ENCODE measurements around the gene CCDC93.
"Not testable (repeated sequence)": the region's sequence is repeated elsewhere in the genome, so short reads cannot be mapped to it uniquely, and the experiment has no call there.

The CCDC93 gene

GRCh38 chr2:118045286-118045685 lies 31.4 kb upstream of the CCDC93 start:
- no peak for DNase-seq (ENCODE audit: low read depth)

GRCh38 chr2:118044854-118045253 lies 31.0 kb upstream of the CCDC93 start:
- no peak for DNase-seq (ENCODE audit: low read depth)

GRCh38 chr2:118044103-118044716 lies 30.3 kb upstream of the CCDC93 start:
- DNase-seq (ENCODE audit: low read depth): no peak

DNA sequence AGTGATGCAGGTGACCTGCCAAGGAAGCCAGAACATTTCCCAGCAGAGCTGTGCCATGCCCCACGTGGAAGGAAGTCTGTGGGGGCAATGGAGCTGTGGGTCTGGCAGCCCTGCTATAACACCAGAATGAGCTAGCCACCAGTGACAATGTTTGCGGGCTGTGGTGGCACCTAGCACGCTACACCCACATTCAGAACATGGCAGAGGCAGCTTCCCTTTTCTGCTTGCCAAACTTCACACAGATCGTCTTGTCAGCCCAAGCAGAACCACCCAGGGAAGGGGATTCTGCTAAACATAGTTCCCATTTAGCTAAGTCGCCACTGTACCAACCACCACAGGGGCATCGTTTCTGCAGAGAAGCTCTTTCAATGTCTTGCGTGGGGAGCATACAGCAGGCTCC lies 27.0 kb upstream of the CCDC93 start:
- no peak for DNase-seq (ENCODE audit: low read depth)

GRCh38 chr2:118032169-118033013 lies 18.5 kb upstream of the CCDC93 start:
- no peak for DNase-seq (ENCODE audit: low read depth)

- no peak for DNase-seq (ENCODE audit: low read depth)
These were observed 17.7 kb upstream of the CCDC93 start for GRCh38 chr2:118031566-118031965.

DNA sequence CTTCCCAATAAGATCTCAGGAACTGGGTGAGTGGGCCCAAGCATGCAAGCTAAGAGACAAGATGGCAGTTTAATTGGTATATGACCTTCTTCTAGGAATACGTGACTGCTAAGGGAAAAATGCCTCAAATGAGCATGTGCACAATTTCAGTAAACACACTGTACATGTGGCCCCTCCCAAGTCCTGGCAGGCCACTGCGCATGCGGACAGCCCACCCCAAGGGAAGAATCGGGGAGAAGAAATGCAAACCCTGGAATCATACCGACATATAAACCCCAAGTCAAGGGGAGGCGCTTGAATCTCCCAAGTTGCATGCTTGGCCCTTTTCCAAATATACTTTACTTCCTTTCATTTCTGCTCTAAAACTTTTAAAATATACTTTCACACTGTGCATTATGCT lies 15.2 kb upstream of the CCDC93 start:
- DNase-seq (ENCODE audit: low read depth): no peak

DNA sequence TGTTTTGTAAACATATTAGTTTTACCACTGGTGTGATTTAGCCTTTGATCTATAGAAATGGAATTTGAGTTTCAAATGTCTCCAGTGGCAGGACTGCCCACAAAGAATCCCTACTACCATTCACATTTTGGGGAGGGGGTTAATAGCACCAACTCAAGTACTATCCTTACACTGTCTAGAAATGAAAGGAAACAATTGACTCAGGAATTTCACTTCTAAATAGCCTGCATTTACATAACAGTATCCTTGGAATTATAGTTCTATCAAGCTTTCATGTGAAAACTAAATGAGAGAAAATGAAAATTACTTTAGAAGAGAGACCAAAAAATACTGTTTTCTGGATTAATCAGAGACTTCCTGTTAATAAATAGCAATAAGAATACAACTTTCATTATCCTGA lies 7.5 kb upstream of the CCDC93 start:
- no peak for DNase-seq (ENCODE audit: low read depth)

DNA sequence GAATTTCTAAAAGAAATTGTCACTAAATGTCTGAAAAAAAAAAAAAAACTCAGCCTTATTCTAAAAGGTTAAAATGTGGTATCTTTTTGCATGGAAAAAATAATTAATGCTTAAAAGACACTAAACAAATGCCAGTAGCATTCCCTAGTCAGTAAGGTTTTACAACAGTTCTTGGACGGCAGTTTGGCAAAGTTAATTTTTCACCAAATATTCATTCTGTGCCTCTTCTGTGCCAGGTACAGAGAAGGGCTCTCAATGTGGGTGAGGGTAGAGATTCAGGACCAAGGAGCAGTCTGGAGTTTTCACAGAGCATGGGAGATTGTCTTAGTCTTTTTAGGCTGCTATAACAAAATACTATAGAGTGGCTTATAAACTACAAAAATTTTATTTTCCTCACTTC lies 6.0 kb upstream of the CCDC93 start:
- DNase-seq (ENCODE audit: low read depth): no peak

GRCh38 chr2:118016911-118017310 lies 3.0 kb upstream of the CCDC93 start:
- DNase-seq (ENCODE audit: low read depth): no peak

DNA sequence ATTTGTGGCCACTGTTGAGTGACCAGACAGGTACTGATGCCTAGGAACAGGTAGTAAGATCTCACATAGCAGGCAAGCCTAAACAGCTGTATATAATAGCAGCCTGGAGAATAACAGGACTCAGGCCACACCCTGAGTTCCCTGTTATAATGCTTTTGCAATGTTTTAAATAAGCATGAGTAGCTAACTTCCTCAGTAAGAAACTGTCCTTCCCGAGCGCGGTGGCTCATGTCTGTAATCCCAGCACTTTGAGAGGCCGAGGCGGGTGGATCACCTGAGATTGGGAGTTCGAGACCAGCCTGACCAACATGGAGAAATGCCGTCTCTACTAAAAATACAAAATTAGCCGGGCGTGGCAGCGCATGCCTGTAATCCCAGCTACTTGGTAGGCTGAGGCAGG lies 1.9 kb upstream of the CCDC93 start:
- not testable (repeated sequence) for DNase-seq (ENCODE audit: low read depth)

DNA sequence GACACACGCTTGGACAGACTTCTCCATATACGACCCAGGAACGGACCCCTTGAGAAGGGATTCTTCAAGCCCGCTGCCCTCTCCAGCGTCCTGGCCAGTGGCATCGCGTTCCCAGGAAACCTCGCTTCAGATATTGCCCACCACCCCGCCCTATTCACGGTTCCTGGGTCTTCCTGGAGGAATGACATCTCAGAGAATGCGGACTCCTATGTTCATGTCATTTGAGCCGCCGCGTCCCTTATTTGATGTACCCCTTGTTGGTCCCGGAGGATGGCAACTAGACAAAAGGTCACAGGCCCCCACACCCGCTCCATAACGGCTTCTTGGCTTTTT lies 588 bp upstream of the CCDC93 start:
- DNase-seq (ENCODE audit: low read depth): no peak

DNA sequence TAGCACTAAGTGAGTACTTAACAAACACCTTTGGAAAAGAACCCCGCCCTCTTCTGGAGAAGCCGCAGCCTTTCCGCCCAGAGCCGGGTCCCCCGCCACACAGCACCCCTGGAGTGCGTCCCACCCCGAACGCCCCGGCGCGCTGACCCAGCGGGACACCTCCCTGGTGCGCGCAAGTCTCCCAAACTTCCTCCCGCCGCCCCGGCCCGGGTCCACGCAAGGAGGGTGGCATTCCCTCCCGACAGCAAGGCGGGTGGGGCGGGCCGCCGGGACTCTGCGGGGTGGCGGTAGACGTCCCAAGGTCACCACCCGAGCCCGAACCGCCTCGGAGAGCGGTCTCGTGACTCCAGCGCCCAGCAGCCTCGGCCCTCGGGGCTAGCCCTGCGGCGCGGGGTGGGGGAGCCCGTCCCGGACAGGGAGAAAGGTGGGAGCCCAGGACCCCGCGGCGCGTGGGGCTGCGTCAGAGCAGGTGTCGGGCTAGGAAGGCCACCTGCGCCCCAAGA lies 598 bp downstream of the CCDC93 start:
- DNase-seq (ENCODE audit: low read depth): peak; percentile 11

- no peak for DNase-seq (ENCODE audit: low read depth)
These were observed 1.1 kb downstream of the CCDC93 start for GRCh38 chr2:118012778-118013177.

- DNase-seq (ENCODE audit: low read depth): no peak
These were observed 3.4 kb downstream of the CCDC93 start for GRCh38 chr2:118010473-118010872.

DNA sequence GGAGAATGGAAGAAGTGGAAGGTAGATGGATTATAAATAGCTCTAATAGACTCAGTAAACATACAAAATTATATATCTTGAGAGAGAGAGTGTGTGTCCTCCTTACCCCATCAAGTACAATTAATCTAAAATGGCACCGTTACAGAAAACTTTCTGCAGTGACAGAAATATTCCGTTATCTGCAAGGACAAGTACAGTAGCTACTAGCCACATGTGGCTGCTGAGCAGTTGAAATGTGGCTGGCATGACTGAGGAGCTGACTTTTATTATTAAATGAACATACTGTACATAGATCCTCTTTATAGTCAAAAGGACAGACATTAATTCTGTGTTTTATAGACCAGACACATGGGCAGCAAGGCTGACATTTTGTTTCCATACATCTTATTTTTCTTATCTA lies 7.0 kb downstream of the CCDC93 start:
- DNase-seq (ENCODE audit: low read depth): no peak

DNA sequence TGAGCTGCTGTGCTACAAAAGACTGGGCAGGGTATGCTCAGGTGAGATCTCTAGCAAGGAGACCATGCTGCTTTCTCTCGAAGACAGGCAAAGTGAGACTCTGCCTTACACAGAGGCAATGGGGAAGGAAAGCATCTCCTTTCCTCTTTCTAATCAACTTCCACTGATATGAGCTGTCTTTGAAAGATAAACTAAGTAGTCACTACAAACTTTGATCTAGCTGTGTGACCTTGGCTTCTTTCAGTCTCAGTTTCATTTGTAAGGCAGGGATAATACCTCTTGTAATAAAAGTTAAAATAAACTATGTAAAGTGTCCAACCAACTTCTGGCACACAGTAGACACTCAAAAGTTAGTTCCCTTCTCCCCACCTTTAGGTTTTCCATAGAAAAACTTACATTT lies 7.5 kb downstream of the CCDC93 start:
- no peak for DNase-seq (ENCODE audit: low read depth)

- DNase-seq (ENCODE audit: low read depth): no peak
These were observed 10.5 kb downstream of the CCDC93 start for GRCh38 chr2:118003396-118003824.

- DNase-seq (ENCODE audit: low read depth): no peak
These were observed 13.8 kb downstream of the CCDC93 start for GRCh38 chr2:118000041-118000440.

DNA sequence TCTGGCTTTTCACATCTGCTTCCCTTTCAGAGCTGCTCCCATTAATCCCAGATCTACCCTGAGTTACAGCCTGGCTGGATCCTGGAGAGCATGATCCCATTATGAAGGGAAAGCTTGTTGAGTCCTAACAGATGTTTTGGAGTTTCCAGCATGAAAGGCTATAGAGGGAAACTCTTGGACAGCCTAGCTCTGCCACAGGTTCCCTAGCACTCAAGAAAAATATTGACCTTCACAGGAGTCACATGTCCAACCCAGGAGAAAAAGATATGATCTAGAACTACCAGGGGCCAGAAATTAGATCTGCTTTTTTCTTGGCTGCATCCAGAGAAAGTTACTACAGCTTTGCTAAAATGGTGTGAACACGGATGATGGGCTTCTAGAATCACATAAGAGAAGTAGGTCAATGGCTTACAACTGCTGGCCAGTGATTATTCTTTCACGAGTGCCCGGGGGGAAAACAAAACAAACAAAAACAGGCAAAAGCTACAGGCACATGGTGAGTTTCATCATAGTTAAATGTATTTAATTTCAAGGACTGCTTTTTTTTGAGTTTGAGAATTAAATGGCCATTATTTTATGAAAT lies 15.9 kb downstream of the CCDC93 start:
- no peak for DNase-seq (ENCODE audit: low read depth)

GRCh38 chr2:117996525-117996924 lies 17.3 kb downstream of the CCDC93 start:
- no peak for DNase-seq (ENCODE audit: low read depth)

- DNase-seq (ENCODE audit: low read depth): no peak
These were observed 19.1 kb downstream of the CCDC93 start for GRCh38 chr2:117994729-117995128.

DNA sequence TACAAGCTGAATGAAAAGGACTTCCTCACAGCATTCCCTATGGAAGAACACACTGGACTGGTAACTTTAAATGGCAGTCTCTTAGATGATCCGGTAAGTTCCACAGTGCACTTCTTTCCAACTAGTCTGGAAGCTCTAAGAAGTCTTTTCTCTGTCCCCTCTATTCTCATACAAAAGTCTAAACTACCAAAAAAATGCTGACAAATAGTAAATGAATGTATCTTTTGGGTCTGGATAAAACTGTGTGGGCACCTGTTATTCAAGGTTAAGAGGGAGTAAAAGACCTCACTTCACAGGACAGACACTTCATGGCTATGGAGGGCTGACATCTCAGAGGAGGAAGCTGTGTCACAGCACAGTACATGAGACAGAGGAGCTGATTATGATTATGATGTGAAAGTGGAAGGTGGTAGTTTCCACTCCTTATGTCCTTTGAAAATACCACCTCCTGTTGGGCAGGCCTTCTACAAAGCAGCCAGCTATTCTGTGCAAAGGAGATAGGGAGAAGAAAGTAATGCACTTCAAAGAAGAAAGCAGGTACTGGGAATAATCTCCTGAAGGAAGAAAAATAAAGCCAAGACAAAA lies 23.9 kb downstream of the CCDC93 start:
- no peak for DNase-seq (ENCODE audit: low read depth)

All from activated T-helper 1 cell treated with Interleukin-2 at 50 U/mL for 16 hours (primary cell).